NCI-H446 (cell line): ENCODE data around the gene KCNJ12.
"Not testable (repeated sequence)": the region's sequence is repeated elsewhere in the genome, so short reads cannot be mapped to it uniquely, and the experiment has no call there.

Source experiments
- DNase-seq, 2 experiments: peaks; one replicate each; lab custom pipeline; 2025; lab: John Stamatoyannopoulos, UW

KCNJ12 gene

GRCh38 chr17:21422311-21423189, 46.4 kb downstream of the KCNJ12 start:
- DNase-seq, result not testable (repeated sequence)

GRCh38 chr17:21423190-21423493, 47.0 kb downstream of the KCNJ12 start:
- DNase-seq, result not testable (repeated sequence)

GRCh38 chr17:21424697-21425096, 48.5 kb downstream of the KCNJ12 start:
- DNase-seq, result not testable (repeated sequence)

GRCh38 chr17:21425321-21425720, 49.2 kb downstream of the KCNJ12 start:
- no peak for DNase-seq

GRCh38 chr17:21425736-21426135, 49.6 kb downstream of the KCNJ12 start:
- no peak for DNase-seq

GRCh38 chr17:21426246-21426645, 50.1 kb downstream of the KCNJ12 start:
- DNase-seq, result not testable (repeated sequence)

- not testable (repeated sequence) for DNase-seq
Observed at GRCh38 chr17:21426876-21427275, 50.7 kb downstream of the KCNJ12 start.

GRCh38 chr17:21427727-21428126, 51.6 kb downstream of the KCNJ12 start:
- not testable (repeated sequence) for DNase-seq

GRCh38 chr17:21428752-21429424, 52.7 kb downstream of the KCNJ12 start:
- DNase-seq, result peak in 1 of 2 experiments; percentile 17

GRCh38 chr17:21429921-21430628, 53.9 kb downstream of the KCNJ12 start:
- not testable (repeated sequence) for DNase-seq

GRCh38 chr17:21433971-21434370, 57.8 kb downstream of the KCNJ12 start:
- DNase-seq, result not testable (repeated sequence)

- DNase-seq, result not testable (repeated sequence)
Observed at GRCh38 chr17:21434976-21435375, 58.8 kb downstream of the KCNJ12 start.

- not testable (repeated sequence) for DNase-seq
Observed at GRCh38 chr17:21436481-21436880, 60.3 kb downstream of the KCNJ12 start.

- DNase-seq, result not testable (repeated sequence)
Observed at GRCh38 chr17:21436883-21437836, 61.0 kb downstream of the KCNJ12 start.

- DNase-seq, result not testable (repeated sequence)
Observed at GRCh38 chr17:21438316-21439014, 62.3 kb downstream of the KCNJ12 start.

- DNase-seq, result not testable (repeated sequence)
Observed at GRCh38 chr17:21439015-21439336, 62.8 kb downstream of the KCNJ12 start.

GRCh38 chr17:21445091-21445650, 69.0 kb downstream of the KCNJ12 start:
- DNase-seq, result no peak

- DNase-seq, result not testable (repeated sequence)
Observed at GRCh38 chr17:21447552-21447951, 71.4 kb downstream of the KCNJ12 start.

GRCh38 chr17:21449891-21450290, 73.7 kb downstream of the KCNJ12 start:
- DNase-seq, result not testable (repeated sequence)

- DNase-seq, result no peak
Observed at GRCh38 chr17:21451975-21452374, 75.8 kb downstream of the KCNJ12 start.
